Sigmoid colon (tissue), 7 donors: ENCODE measurements around the gene FCRLA. TPM values are rescaled to one million over a fixed set of nuclear protein-coding genes. Genes with fewer than 3 reads are reported as not detected.
"Not testable (repeated sequence)": the region's sequence is repeated elsewhere in the genome, so short reads cannot be mapped to it uniquely, and the experiment has no call there.

Experiments used
- DNase-seq: peaks from one replicate; pipeline ENCODE4 v3.0.0-alpha.2; 2019
- H3K27ac ChIP-seq, 4 donors: fragments of 200-600 bp; sonication (generic); one replicate each; pipeline ENCODE4 v1.5.1; 2016 to 2019; ENCODE audit warnings: mild to moderate bottlenecking in 1 of 4
- H3K27me3 ChIP-seq, 3 donors: fragments of 200-600 bp; sonication (generic); one replicate each; pipeline ENCODE4 v1.5.1; 2019; ENCODE audit warnings: mild to moderate bottlenecking in 1 of 3
- H3K36me3 ChIP-seq, 4 donors: fragments of 200-600 bp; sonication (generic); one replicate each; pipeline ENCODE4 v1.5.1; 2016 to 2019
- H3K4me1 ChIP-seq, 4 donors: fragments of 200-600 bp; sonication (generic); one replicate each; pipeline ENCODE4 v1.5.1; 2017 to 2019
- H3K4me3 ChIP-seq, 4 donors: fragments of 200-600 bp; sonication (generic); one replicate each; pipeline ENCODE4 v1.5.1; 2017 to 2019; ENCODE audit warnings: mild to moderate bottlenecking in 2 of 4, moderate library complexity in 1 of 4
- H3K9me3 ChIP-seq, 4 donors: fragments of 200-600 bp in 3 of 4; sonication (generic) in 3 of 4; one replicate each; pipeline versions ENCODE4 v1.5.1 to v1.6.1; 2013 to 2019
- CTCF ChIP-seq, 4 experiments: fragments of 450-650 bp in 3 of 4; fragments of 200-600 bp in 1 of 4; IDR thresholded peaks; one replicate each; pipeline ENCODE4 v1.5.1; 2016 to 2019; ENCODE audit warnings: antibody characterized with exemption in 4 of 4, mild to moderate bottlenecking in 3 of 4, moderate library complexity in 2 of 4
- EP300 ChIP-seq, 4 donors: sonication (generic); formaldehyde crosslinking; IDR thresholded peaks; one replicate each; pipeline ENCODE4 v1.6.1; 2017; ENCODE audit warnings: antibody characterized with exemption in 4 of 4
- POLR2A ChIP-seq, 2 donors: fragments of 450-650 bp; IDR thresholded peaks; one replicate each; pipeline ENCODE4 v1.6.1; 2016; ENCODE audit warnings: antibody characterized with exemption in 2 of 2, mild to moderate bottlenecking in 2 of 2, moderate library complexity in 2 of 2
- POLR2AphosphoS5 ChIP-seq, 4 donors: sonication (generic); formaldehyde crosslinking; IDR thresholded peaks; one replicate each; pipeline ENCODE4 v1.6.1; 2017; ENCODE audit warnings: antibody characterized with exemption in 4 of 4
- WGBS, 2 donors: extraction: QIAGEN DNeasy Blood & Tissue Kit; methylation state at CpG; one replicate each; pipeline ENCODE4 v1.1.7; 2013; 5-methylcytosine and 5-hydroxymethylcytosine counted together
- intact Hi-C: fragments of 100-400 bp; cut with DNase I; formaldehyde crosslinking; loops from one replicate; pipeline ENCODE4 v1.15.1; 2023
- polyA plus RNA-seq, 3 donors: library from polyadenylated mRNA; stranded (reverse); fragments of 200-250 nt; gene quantifications; one replicate each; pipeline ENCODE4 v1.2.3, GENCODE V29; 2013
- total RNA-seq, 4 donors: library from RNA; depleted of rRNA; stranded (reverse); fragments of >200 nt; gene quantifications; one replicate each; pipeline ENCODE4 v1.1.0, GENCODE V29; 2016
- donor health status: healthy with polysubstance abuse.
- donor health status: Bipolar disorder and iron deficiency.
- donor health status: healthy.

The FCRLA gene
- total and polyA plus RNA-seq, 7 donors, result 1.6 to 22.0 TPM; not detected in 5

GRCh38 chr1:161691846-161692245 lies 15.2 kb upstream of the FCRLA start:
- 51 to 77% methylated on average over 3 of the region's 3 CpGs for WGBS, 2 donors
- no peaks in the 10 kb centered on the region for H3K4me1 ChIP-seq
- DNase-seq, result no peak
- peaks cover 0 to 29% (median 7%) of the 10 kb centered on the region in 3 donors for H3K27me3 ChIP-seq
- no peak overlapping the region for H3K27ac ChIP-seq
- intact Hi-C loops, result no loop called here
- H3K4me3 ChIP-seq, result no peak overlapping the region
- TF ChIP-seq POLR2A (IDR thresholded peaks at IDR 0.05) (no peak), CTCF (IDR thresholded peaks at IDR 0.05) (no peak)
- H3K9me3 ChIP-seq, result no peaks in the 10 kb centered on the region
- no peaks in the 10 kb centered on the region for H3K36me3 ChIP-seq

- H3K36me3 ChIP-seq, H3K4me1 ChIP-seq, DNase-seq, H3K27ac ChIP-seq, intact Hi-C loops, H3K4me3 ChIP-seq, H3K9me3 ChIP-seq: not testable (repeated sequence)
- peaks cover 0 to 29% (median 7%) of the 10 kb centered on the region in 3 donors for H3K27me3 ChIP-seq
- 85 to 92% methylated on average over 14 of the region's 14 CpGs for WGBS, 2 donors
Measured at GRCh38 chr1:161693020-161693712, 13.9 kb upstream of the FCRLA start.

GRCh38 chr1:161698302-161698701 lies 8.7 kb upstream of the FCRLA start:
- 93 to 98% methylated on average over 2 of the region's 2 CpGs for WGBS, 2 donors
- intact Hi-C loops, H3K27ac ChIP-seq: not testable (repeated sequence)

GRCh38 chr1:161702250-161702649 lies 4.8 kb upstream of the FCRLA start:
- no peaks in the 10 kb centered on the region for H3K4me1 ChIP-seq
- H3K27me3 ChIP-seq, result no peaks in the 10 kb centered on the region
- no peak overlapping the region for H3K4me3 ChIP-seq
- no peak overlapping the region for H3K27ac ChIP-seq
- no peak for DNase-seq
- TF ChIP-seq POLR2A (IDR thresholded peaks at IDR 0.05), result no peak
- no peak for TF ChIP-seq CTCF (IDR thresholded peaks at IDR 0.05)
- no peak for TF ChIP-seq EP300 (IDR thresholded peaks at IDR 0.05)
- no peak for TF ChIP-seq POLR2AphosphoS5 (IDR thresholded peaks at IDR 0.05)
- intact Hi-C loops, result no loop called here
- H3K9me3 ChIP-seq, result no peaks in the 10 kb centered on the region
- 36 to 68% methylated on average over 8 of the region's 8 CpGs for WGBS, 2 donors
- no peaks in the 10 kb centered on the region for H3K36me3 ChIP-seq

More at GRCh38 chr1:161698302-161698701, 8.7 kb upstream of the FCRLA start:
- peaks cover 0 to 11% (median 0%) of the 10 kb centered on the region in 3 donors for H3K27me3 ChIP-seq
- not testable (repeated sequence) for H3K4me1 ChIP-seq, H3K36me3 ChIP-seq, H3K9me3 ChIP-seq, DNase-seq, H3K4me3 ChIP-seq

- Histone ChIP-seq H3K9me3 (no peaks in the 10 kb centered on the region), H3K27me3 (no peaks in the 10 kb centered on the region), H3K4me3 (no peak overlapping the region), H3K36me3 (no peaks in the 10 kb centered on the region), H3K4me1 (no peaks in the 10 kb centered on the region), H3K27ac (no peak overlapping the region)
- TF ChIP-seq CTCF (IDR thresholded peaks at IDR 0.05) (no peak), POLR2A (IDR thresholded peaks at IDR 0.05) (no peak)
- intact Hi-C loops, result no loop called here
- DNase-seq, result no peak
- WGBS, 2 donors, result 66 to 95% methylated on average over 4 of the region's 4 CpGs
Measured at GRCh38 chr1:161705537-161705936, 1.5 kb upstream of the FCRLA start.

- no peaks in the 10 kb centered on the region for H3K9me3 ChIP-seq
- H3K4me3 ChIP-seq, result no peak overlapping the region
- no peak overlapping the region for H3K27ac ChIP-seq
- intact Hi-C loops, result no loop called here
- TF ChIP-seq CTCF (IDR thresholded peaks at IDR 0.05) (no peak), POLR2AphosphoS5 (IDR thresholded peaks at IDR 0.05) (no peak), POLR2A (IDR thresholded peaks at IDR 0.05) (no peak), EP300 (IDR thresholded peaks at IDR 0.05) (no peak)
- WGBS, 2 donors, result 86 to 89% methylated on average over 3 of the region's 3 CpGs
- no peak for DNase-seq
- no peaks in the 10 kb centered on the region for H3K4me1 ChIP-seq
- H3K36me3 ChIP-seq, result no peaks in the 10 kb centered on the region
- no peaks in the 10 kb centered on the region for H3K27me3 ChIP-seq
Measured at GRCh38 chr1:161706113-161706481, 932 bp upstream of the FCRLA start.
